Choroid plexus epithelial cell (primary cell): Measurements from ENCODE around the gene RASGRF2.

Experiments
- DNase-seq: peaks from one replicate; pipeline ENCODE4 v3.0.0-alpha.2; 2010; ENCODE audit warnings: low read depth
- H3K4me3 ChIP-seq: 2 replicates; pipeline ENCODE4 v1.5.1; 2011; ENCODE audit warnings: low read depth, mild to moderate bottlenecking, control low read depth, low read length, moderate library complexity
- CTCF ChIP-seq: conservative IDR thresholded peaks from 2 replicates; pipeline ENCODE4 v1.5.1; 2011; ENCODE audit warnings: low read depth, mild to moderate bottlenecking, control low read depth, inconsistent platforms, low read length, moderate library complexity

RASGRF2 gene

GRCh38 chr5:81080809-81081460, 120.8 kb downstream of the RASGRF2 start:
- TF ChIP-seq CTCF, result no peak
- H3K4me3 ChIP-seq, result no peak overlapping the region
- DNase-seq, result no peak

- H3K4me3 ChIP-seq, result no peak overlapping the region
- DNase-seq, result no peak
- TF ChIP-seq CTCF, result no peak
Observed at GRCh38 chr5:81081461-81081835, 121.3 kb downstream of the RASGRF2 start.

DNA sequence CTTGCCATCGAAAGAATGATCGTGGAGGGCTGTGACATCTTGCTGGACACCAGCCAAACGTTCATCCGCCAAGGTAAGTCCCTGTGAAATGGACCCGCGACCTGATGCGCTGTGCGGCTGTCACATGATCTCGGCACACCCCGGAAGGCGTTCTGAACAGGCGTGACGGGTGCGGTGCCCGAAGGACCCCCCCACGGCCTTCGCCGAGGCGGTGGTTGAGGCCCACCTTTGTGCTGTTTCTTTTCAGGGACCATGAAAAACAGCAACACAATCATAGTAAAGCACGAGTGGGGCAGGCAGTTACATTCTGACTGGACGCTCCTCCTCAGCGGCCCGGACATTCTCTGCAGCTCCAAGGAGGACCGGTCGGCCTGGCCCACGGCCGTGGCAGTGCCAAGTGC, 126.7 kb downstream of the RASGRF2 start:
- no peak overlapping the region for H3K4me3 ChIP-seq
- DNase-seq, result no peak
- TF ChIP-seq CTCF, result no peak

DNA sequence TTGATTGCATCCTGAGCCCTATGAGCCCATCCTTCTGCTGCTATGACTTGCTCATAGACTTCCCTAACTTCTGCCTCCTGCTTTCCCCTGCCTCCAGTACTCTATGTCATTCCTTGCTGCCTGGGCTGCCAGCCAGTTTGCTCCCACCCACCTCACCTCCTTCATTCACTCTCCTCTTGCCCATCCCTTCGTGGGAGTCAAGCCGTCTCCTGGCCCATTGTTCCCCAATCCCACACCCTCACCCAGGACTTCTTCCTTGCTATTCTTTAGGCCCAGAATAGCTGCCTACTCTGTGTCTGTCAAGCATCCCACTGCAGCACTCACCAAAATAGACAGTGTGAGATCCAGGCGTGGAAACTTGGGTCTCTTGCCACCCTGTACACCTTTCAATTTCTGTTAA, 131.0 kb downstream of the RASGRF2 start:
- H3K4me3 ChIP-seq, result no peak overlapping the region
- no peak for TF ChIP-seq CTCF
- no peak for DNase-seq

DNA sequence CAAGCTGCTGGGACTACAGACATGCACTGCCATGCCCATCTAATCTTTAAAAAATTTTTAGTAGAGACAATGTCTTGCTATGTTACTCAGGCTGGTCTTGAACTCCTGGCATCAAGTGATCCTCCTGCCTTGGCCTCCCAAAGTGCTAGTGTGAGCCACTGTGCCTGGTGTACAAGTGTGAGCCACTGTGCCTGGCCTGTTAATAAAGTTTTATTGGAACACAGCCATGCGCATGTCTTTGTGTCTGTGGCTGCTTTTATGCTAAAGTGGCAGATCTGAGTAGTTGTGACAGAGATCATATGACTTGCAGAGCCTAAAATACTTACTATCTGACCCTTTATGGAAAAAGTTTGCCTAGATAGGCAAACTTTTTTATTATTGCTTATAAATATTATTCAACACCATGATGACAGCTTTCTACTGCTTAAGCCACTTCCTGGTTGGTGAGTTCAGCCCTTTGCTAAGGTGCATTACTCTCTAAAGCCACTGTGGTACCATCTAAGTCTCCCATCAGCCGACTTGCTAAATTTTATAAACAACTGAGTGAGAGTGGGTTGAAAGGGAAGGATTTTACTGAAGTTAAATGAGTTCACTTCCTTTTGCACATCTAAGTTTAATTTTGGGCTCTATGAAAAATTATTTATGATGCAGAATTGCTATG, 133.5 kb downstream of the RASGRF2 start:
- TF ChIP-seq CTCF, result no peak
- H3K4me3 ChIP-seq, result no peak overlapping the region
- DNase-seq, result no peak

GRCh38 chr5:81095835-81096234, 135.7 kb downstream of the RASGRF2 start:
- H3K4me3 ChIP-seq, result no peak overlapping the region
- DNase-seq, result no peak
- TF ChIP-seq CTCF, result no peak

DNA sequence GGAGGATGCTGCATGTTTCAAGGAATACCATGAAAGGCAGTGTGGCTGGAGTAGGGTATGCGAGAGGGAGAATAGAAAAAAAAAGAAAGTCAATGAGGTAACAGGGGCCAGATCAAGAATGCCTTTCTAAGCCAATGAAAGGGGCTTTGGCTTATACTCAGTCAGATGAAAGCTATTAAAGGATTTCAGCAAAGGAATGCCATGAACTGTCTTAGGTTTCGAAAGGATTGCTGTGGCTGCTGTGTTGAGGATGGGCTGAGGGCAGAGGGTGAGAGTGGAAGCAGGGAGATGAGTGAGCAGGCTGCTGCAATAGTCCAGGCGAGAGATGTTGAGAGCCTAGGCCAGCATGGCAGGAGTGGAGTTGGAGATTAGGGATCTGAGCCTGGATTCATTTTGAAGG, 137.6 kb downstream of the RASGRF2 start:
- DNase-seq, result peak; percentile 51
- no peak for TF ChIP-seq CTCF
- no peak overlapping the region for H3K4me3 ChIP-seq
